HL-60 (cell line): ENCODE measurements around the gene SSTR1.

Experiments
- CTCF ChIP-seq: IDR thresholded peaks from one replicate; pipeline ENCODE4 v1.5.1; 2011; ENCODE audit warnings: low read length, control low read depth, inconsistent platforms; ENCODE audit not compliant: insufficient read depth
- GABPA ChIP-seq: IDR thresholded peaks from 2 replicates; pipeline ENCODE4 v1.6.1; 2012; ENCODE audit warnings: low read depth
- POLR2AphosphoS5 ChIP-seq: IDR thresholded peaks from 2 replicates; pipeline ENCODE4 v1.6.1; 2012; ENCODE audit warnings: low read depth
- REST ChIP-seq: IDR thresholded peaks from 2 replicates; pipeline ENCODE4 v1.6.1; 2012; ENCODE audit warnings: low read depth; ENCODE audit not compliant: insufficient replicate concordance

- no peak for TF ChIP-seq CTCF
- TF ChIP-seq POLR2AphosphoS5: no peak
- TF ChIP-seq REST: no peak
- TF ChIP-seq GABPA: no peak
These were observed 5.1 kb upstream of the SSTR1 start for GRCh38 chr14:38202444-38203191.
